Uterus (tissue), 2 donors: ENCODE data around the gene GRIP1.

ENCODE experiments used
- CTCF ChIP-seq, 4 experiments: fragments of 200-600 bp in 2 of 4; fragments of 450-650 bp in 2 of 4; sonication (generic) in 2 of 4; IDR thresholded peaks; one replicate each; pipeline ENCODE4 v1.5.1; 2016 to 2019; ENCODE audit warnings: antibody characterized with exemption in 4 of 4, mild to moderate bottlenecking in 2 of 4, moderate library complexity in 1 of 4
- POLR2A ChIP-seq, 2 donors: fragments of 450-650 bp; IDR thresholded peaks; one replicate each; pipeline ENCODE4 v1.6.1; 2016; ENCODE audit warnings: antibody characterized with exemption in 2 of 2, mild to moderate bottlenecking in 1 of 2, moderate library complexity in 1 of 2

- TF ChIP-seq CTCF (IDR thresholded peaks at IDR 0.05), result no peak
- no peak for TF ChIP-seq POLR2A (IDR thresholded peaks at IDR 0.05)
These were observed 106.0 kb downstream of the GRIP1 start for GRCh38 chr12:66572845-66573244.
